K562 (cell line): ENCODE data around the gene TRAPPC12.

Source experiments
- CBX5 ChIP-seq: IDR thresholded peaks from 2 replicates; pipeline ENCODE4 v1.6.1; 2014; ENCODE audit warnings: low read depth, borderline replicate concordance
- CHCHD3 ChIP-seq: fragments of 250-450 bp; sonication (Bioruptor Pico); IDR thresholded peaks from 2 replicates; pipeline ENCODE4 v2.1.2; 2022; ENCODE audit warnings: mild to moderate bottlenecking
- FOXJ3 ChIP-seq: sonication (generic); formaldehyde crosslinking; IDR thresholded peaks from 2 replicates; pipeline ENCODE4 v1.4.0; 2020; ENCODE audit warnings: mild to moderate bottlenecking, missing genetic modification reagents
- MED1 ChIP-seq: sonication (generic); formaldehyde crosslinking; IDR thresholded peaks from 2 replicates; pipeline ENCODE4 v1.8.1; 2023; ENCODE audit warnings: missing genetic modification reagents, borderline replicate concordance
- TEAD2 ChIP-seq: fragments of 450-650 bp; IDR thresholded peaks from 2 replicates; pipeline ENCODE4 v1.6.1; 2016; ENCODE audit warnings: missing genetic modification characterization, control low read depth, missing compliant biosample characterization
- ZNF444 ChIP-seq: fragments of 250-450 bp; sonication (Bioruptor Pico); IDR thresholded peaks from 2 replicates; pipeline ENCODE4 v1.4.0; 2020; ENCODE audit warnings: mild to moderate bottlenecking, moderate library complexity
- TF ChIP-seq, protein P1 (sequence below), 2 experiments: fragments of 200-800 bp in 1 of 2; sonication (Bioruptor generic) in 1 of 2; sonication (generic) in 1 of 2; formaldehyde crosslinking in 1 of 2; IDR thresholded peaks in 1 of 2; conservative IDR thresholded peaks in 1 of 2; 2 replicates each; pipeline versions ENCODE4 v1.5.0 to v1.6.1; 2016 to 2020; ENCODE audit warnings: missing compliant biosample characterization in 1 of 2, missing genetic modification characterization in 1 of 2, missing genetic modification reagents in 1 of 2

GRCh38 chr2:3480352-3481010 is 101.0 kb downstream of the TRAPPC12 start:
- no peak for TF ChIP-seq ZNF444 (CRISPR knock-in tag)
- no peak for TF ChIP-seq MED1
- no peak for TF ChIP-seq CBX5
- TF ChIP-seq, protein P1, sequence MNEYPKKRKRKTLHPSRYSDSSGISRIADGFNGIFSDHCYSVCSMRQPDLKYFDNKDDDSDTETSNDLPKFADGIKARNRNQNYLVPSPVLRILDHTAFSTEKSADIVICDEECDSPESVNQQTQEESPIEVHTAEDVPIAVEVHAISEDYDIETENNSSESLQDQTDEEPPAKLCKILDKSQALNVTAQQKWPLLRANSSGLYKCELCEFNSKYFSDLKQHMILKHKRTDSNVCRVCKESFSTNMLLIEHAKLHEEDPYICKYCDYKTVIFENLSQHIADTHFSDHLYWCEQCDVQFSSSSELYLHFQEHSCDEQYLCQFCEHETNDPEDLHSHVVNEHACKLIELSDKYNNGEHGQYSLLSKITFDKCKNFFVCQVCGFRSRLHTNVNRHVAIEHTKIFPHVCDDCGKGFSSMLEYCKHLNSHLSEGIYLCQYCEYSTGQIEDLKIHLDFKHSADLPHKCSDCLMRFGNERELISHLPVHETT (CRISPR knock-in tag; conservative IDR thresholded peaks at IDR 0.05 in 1 of 2, IDR thresholded peaks at IDR 0.05 in 1 of 2) = no peak
- TF ChIP-seq CHCHD3 = no peak
- TF ChIP-seq TEAD2 (tag) = no peak
- no peak for TF ChIP-seq FOXJ3 (CRISPR knock-in tag)
